ENCODE results near the gene MRPS23. TPM values are rescaled to one million over a fixed set of nuclear protein-coding genes. Genes with fewer than 3 reads are reported as not detected.

The MRPS23 gene
- total RNA-seq, 6 experiments from 2014 or later, result 47.0 to 62.5 (median 56.4) TPM

DNA sequence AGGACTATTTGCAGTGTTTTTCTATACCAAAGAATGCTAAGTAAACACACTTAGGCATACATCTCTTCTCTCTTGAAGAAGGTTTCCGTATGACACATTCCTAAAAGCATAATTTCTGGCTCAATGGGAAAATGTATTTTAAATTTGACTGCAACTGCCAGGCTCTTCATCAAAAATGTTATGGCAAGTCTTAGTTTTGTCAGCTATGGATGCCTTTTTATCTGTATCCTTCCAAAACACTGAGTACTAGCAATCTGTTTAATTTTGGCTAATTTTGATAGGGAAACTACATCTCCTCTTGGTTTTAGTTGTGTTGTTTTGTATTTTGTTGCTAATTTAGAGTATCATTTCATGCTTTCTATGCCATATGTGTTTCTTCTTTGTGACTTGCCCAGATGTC, 35.4 kb downstream of the MRPS23 start:
- peaks cover 45% of the 10 kb centered on the region for H3K27me3 Mint-ChIP-seq (ENCODE audit: insufficient read depth)
- H3K4me1 Mint-ChIP-seq (ENCODE audit: low read depth), result peaks cover 20% of the 10 kb centered on the region
- no peak overlapping the region for H3K27ac Mint-ChIP-seq
- TF ChIP-seq, protein P1, sequence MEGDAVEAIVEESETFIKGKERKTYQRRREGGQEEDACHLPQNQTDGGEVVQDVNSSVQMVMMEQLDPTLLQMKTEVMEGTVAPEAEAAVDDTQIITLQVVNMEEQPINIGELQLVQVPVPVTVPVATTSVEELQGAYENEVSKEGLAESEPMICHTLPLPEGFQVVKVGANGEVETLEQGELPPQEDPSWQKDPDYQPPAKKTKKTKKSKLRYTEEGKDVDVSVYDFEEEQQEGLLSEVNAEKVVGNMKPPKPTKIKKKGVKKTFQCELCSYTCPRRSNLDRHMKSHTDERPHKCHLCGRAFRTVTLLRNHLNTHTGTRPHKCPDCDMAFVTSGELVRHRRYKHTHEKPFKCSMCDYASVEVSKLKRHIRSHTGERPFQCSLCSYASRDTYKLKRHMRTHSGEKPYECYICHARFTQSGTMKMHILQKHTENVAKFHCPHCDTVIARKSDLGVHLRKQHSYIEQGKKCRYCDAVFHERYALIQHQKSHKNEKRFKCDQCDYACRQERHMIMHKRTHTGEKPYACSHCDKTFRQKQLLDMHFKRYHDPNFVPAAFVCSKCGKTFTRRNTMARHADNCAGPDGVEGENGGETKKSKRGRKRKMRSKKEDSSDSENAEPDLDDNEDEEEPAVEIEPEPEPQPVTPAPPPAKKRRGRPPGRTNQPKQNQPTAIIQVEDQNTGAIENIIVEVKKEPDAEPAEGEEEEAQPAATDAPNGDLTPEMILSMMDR (IDR thresholded peaks at IDR 0.05), result no peak
- no peak overlapping the region for H3K4me3 Mint-ChIP-seq
- no peaks in the 10 kb centered on the region for H3K36me3 Mint-ChIP-seq (ENCODE audit: low read depth)
- DNase-seq, result no peak
- no peaks in the 10 kb centered on the region for H3K9me3 Mint-ChIP-seq

DNA sequence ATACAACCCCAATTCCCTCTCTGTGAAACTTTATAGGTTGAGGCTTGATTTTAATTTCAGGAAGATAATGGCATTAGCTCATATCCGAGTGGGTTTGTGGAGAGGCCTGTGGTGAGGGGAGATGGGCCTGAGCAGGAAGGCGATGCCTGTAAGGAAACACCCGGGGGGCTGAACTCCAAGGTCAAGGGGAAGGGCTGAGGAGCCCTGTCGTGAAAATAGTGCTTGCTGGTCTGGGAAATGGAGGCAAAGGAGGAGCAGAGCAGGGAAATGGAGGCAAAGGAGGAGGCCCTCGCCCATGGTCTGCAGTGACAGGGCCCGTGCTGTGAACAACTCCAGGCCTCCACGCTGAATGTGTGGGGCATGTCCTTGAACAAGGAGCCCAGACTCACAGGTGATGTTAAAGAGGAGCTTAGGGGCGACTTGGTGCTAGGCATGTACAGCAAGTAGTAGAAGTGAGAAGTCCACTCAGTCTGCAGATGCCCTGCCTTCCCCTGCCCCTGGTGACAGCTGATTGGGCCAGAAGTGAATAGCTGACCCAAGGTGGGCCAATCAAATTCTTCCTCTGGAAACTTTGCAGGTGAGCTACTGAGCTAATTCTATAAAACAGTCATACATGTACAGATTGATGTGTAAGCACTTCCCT, 38.1 kb downstream of the MRPS23 start:
- peaks cover 49% of the 10 kb centered on the region for H3K27me3 Mint-ChIP-seq (ENCODE audit: insufficient read depth)
- H3K4me1 Mint-ChIP-seq (ENCODE audit: low read depth), result peaks cover 20% of the 10 kb centered on the region
- no peak for DNase-seq
- no peaks in the 10 kb centered on the region for H3K9me3 Mint-ChIP-seq
- H3K4me3 Mint-ChIP-seq, result no peak overlapping the region
- H3K27ac Mint-ChIP-seq, result no peak overlapping the region
- no peaks in the 10 kb centered on the region for H3K36me3 Mint-ChIP-seq (ENCODE audit: low read depth)
- TF ChIP-seq, protein P1 (IDR thresholded peaks at IDR 0.05), result no peak

DNA sequence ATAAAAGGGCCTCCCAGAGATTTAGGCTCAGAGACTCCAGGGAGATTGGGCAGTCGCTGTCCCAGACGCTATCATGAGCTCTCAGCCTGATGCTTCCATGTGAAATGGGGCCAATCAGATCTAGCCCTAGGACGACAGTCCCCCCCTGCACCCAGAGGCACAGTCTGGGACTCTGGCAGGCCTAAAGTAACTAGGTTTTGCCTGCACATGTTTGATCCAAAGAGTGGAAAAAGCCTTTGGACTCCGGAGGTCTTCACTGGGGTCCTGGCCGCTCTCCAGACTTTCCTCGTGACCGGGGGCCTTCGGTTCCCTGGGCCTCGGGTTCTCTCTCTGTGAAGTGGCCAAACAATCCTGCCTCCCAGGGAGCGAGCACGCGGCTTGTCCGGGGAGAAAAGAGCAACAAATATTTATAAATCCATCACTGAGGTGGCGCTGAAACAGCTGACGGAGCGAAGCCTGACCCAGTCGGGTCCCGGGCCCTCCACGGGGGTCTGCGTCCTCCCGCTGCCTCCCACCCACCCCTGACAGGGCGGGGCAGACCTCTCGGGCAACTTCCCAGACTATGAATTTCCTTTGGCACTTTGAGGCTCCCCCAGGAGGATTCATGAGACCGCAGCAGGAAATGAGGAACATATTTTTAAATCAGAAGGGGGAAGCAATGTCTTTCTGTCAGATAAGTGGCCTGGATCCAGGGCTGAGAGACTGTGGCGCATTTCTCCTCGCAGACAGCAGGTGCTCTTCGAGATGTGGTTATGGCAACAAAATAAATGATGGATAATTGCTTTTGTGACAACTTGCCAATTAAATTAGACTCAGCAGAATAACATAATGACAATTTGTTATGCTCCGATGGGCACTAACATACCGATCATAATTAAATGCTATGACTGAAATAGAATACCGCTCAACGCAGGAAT, 38.9 kb downstream of the MRPS23 start:
- H3K27me3 Mint-ChIP-seq (ENCODE audit: insufficient read depth), result peaks cover 50% of the 10 kb centered on the region
- peak overlapping the region; percentile 13; the same call in 1 of the 2 replicates for H3K4me3 Mint-ChIP-seq

DNA sequence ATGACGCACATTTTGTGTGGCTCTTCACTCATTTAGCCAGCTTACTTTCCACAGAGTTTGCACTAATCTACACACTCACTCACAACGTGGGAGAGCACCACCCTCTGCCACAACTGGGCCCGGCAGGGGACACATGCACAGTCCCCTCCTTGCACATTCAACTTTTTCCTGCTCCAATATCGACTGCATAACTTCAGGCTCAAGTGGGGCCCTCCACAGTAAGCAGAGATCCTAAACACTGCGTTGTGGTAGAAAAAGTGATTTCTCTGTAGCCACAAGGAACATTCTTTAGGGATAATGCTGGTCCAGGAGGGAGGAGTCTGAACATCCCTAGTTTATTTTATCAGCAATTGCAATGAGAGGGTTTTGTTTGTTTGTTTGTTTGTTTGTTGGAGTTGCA, 40.0 kb downstream of the MRPS23 start:
- H3K27me3 Mint-ChIP-seq (ENCODE audit: insufficient read depth), result peaks cover 53% of the 10 kb centered on the region
- H3K36me3 Mint-ChIP-seq (ENCODE audit: low read depth), result no peaks in the 10 kb centered on the region
- TF ChIP-seq, protein P1 (IDR thresholded peaks at IDR 0.05), result no peak
- H3K27ac Mint-ChIP-seq, result no peak overlapping the region
- H3K4me1 Mint-ChIP-seq (ENCODE audit: low read depth), result peaks cover 20% of the 10 kb centered on the region
- no peak for DNase-seq
- H3K4me3 Mint-ChIP-seq, result no peak overlapping the region
- H3K9me3 Mint-ChIP-seq, result no peaks in the 10 kb centered on the region

More for the DNA sequence above, 38.9 kb downstream of the MRPS23 start:
- Mint-ChIP-seq H3K27ac (no peak overlapping the region), H3K4me1 (ENCODE audit: low read depth) (peaks cover 20% of the 10 kb centered on the region), H3K9me3 (no peaks in the 10 kb centered on the region), H3K36me3 (ENCODE audit: low read depth) (no peaks in the 10 kb centered on the region)
- TF ChIP-seq, protein P1 (IDR thresholded peaks at IDR 0.05), result no peak
- no peak for DNase-seq

DNA sequence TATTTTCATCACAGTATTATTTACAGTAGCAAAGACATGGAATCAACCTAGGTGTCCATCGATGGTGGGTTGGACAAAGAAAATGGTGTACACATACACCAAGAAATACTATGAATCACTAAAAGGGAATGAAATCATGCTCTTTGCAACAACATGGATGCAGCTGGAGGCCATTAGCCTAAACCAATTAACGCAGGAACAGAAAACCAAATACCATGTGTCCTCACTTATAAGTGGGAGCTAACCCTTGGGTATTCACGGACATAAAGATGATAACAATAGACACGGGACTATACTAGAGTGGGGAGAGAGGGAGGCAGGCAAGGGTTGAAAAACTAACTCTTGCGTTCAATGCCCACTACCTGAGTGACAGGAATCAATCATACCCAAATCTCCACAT, 41.0 kb downstream of the MRPS23 start:
- Mint-ChIP-seq H3K9me3 (no peaks in the 10 kb centered on the region), H3K4me1 (ENCODE audit: low read depth) (peaks cover 20% of the 10 kb centered on the region), H3K27ac (no peak overlapping the region), H3K27me3 (ENCODE audit: insufficient read depth) (peaks cover 57% of the 10 kb centered on the region), H3K36me3 (ENCODE audit: low read depth) (no peaks in the 10 kb centered on the region), H3K4me3 (no peak overlapping the region)
- no peak for DNase-seq
- TF ChIP-seq, protein P1 (IDR thresholded peaks at IDR 0.05), result no peak

All from HFFc6 (cell line).